Activated CD4-positive, CD25-positive, alpha-beta regulatory T cell (primary cell): Measurements from ENCODE around the gene ECE2.
A peak's percentile ranks its signal among the peaks of the same experiment; 100 is the strongest.

Experiments
- DNase-seq, 4 experiments: peaks; one replicate each; lab custom pipeline; 2025; lab: John Stamatoyannopoulos, UW

ECE2 gene

DNA sequence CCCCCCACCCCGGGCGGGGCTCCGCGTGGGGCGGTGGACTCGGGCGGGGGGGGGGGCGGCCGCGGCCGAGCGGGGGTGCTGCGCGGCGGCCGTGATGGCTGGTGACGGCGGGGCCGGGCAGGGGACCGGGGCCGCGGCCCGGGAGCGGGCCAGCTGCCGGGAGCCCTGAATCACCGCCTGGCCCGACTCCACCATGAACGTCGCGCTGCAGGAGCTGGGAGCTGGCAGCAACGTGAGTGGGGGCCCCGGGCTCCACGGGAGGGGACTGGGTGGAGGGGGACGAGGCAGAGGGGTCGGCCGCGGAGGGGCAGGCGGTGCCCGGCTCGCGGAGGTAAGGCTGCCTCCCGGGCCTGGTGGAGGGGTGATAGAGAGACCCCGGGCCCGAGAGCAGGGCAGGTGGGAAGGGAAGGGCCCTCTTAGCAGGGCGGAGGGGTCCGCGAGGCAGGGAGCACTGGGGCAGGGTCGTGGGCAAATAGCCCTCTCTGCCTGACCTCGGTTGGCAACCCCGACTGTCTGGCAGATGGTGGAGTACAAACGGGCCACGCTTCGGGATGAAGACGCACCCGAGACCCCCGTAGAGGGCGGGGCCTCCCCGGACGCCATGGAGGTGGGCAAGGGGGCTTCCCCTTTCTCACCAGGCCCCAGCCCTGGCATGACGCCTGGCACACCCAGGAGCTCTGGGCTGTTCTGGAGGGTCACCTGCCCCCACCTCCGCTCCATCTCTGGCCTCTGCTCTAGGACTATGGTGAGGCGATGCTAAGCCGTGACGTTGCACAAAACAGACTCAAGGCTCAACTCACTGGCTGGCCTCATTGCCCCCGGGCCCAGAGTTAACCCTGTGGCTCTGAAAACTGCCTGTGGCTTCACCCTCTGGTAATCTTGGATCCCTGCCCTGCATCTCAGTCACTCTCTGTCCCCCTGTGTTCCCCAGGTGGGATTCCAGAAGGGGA is at the start of gene ECE2:
TSS of gene ECE2 (plus strand) at position 62 of the 950 bp plus-strand sequence. CDS start at position 194, 132 bp downstream.
- no peak for DNase-seq

GRCh38 chr3:184227481-184227935 is 48.3 kb upstream of the ECE2 start:
- DNase-seq, result no peak

- no peak for DNase-seq
These were observed 47.3 kb upstream of the ECE2 start for GRCh38 chr3:184228376-184229137.

- DNase-seq, result peak; percentile 28 to 54 (median 38)
These were observed 46.3 kb upstream of the ECE2 start, which contains the start of gene VWA5B2 for GRCh38 chr3:184229394-184230080. TSS of gene VWA5B2 (plus strand) at chr3:184229585. CDS start at chr3:184230529, 944 bp downstream.

GRCh38 chr3:184230081-184230602 is 45.7 kb upstream of the ECE2 start:
- DNase-seq, result no peak

- no peak for DNase-seq
These were observed 45.0 kb upstream of the ECE2 start for GRCh38 chr3:184230603-184231528.

DNA sequence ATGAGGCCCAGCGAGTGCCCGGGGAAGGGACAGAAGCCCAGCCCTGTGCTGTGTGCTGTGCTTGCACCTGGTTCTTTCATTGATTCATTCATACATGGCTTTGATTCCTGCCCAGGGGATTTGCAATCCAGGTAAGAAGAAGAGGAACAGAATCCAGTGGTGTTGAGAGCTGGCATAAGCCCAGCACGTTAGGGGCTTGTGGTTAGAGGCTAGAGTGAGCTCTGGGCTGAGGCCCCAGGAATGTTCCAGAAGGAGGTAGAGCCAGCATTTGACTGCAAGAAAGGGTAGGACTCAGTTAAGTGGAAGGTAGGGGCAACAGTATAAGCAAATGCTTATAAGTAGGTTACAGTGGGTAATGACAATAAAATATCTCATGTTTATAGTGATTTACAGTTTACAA is 44.2 kb upstream of the ECE2 start:
- DNase-seq, result no peak

GRCh38 chr3:184233127-184233843 is 42.5 kb upstream of the ECE2 start:
- DNase-seq, result no peak

- no peak for DNase-seq
These were observed 41.6 kb upstream of the ECE2 start for GRCh38 chr3:184234224-184234623.

- no peak for DNase-seq
These were observed 41.0 kb upstream of the ECE2 start for GRCh38 chr3:184234671-184235380.

- no peak for DNase-seq
These were observed 40.3 kb upstream of the ECE2 start for GRCh38 chr3:184235381-184236032.

DNA sequence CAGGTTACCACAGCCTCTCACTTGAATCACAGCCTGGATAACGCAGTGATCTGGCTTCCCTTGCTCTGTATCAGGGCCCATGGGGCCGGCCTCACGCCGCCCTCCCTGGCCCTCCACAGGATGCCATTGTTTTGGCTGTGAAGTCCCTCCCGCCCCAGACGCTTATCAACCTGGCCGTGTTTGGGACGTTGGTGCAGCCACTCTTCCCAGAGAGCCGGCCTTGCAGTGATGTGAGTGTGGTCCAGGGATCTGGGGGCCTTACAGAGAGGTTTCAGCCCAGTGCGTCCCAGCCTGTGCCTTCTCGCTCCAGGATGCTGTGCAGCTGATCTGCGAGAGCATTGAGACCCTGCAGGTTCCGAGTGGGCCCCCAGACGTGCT is 39.8 kb upstream of the ECE2 start:
- DNase-seq, result no peak

DNA sequence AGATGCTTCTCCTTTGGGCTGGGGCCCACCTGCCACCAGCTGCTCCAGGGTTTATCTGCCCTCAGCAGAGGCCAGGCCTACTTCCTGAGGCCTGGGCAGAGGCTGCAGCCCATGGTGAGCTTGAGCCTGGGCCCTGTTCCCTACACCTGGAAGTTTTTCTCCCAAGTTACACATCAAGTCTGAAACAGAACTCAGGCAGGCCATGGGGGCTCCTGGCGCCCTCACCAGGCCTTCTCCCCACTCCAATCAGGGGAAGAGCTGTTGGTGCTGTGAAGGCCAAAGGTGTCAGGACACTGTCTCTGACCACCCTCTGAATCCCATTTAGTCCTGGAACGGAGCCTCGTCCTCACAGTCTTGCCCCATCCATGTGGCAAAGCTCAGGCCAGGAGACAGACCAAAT is 39.2 kb upstream of the ECE2 start:
- DNase-seq, result no peak

GRCh38 chr3:184237211-184237610 is 38.6 kb upstream of the ECE2 start:
- no peak for DNase-seq

DNA sequence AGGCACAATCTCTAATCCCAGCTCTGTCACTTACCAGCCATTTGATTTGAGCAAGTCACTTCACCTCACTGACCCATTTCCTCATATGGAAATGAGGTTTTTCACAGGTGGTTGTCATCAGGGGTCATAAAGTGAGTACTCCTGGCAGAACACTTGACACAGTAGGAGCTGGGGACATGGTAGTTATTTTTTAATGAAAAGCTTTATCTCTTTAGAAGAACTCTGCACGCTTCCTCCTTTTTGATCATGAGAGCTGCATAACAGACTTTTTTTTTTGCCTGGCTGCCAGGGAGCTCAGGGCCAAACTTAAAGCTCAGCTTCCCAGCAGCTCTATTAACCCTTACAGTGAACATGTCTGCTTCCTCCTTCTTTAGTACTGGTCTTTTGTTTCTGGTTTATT is 38.0 kb upstream of the ECE2 start:
- DNase-seq, result no peak

DNA sequence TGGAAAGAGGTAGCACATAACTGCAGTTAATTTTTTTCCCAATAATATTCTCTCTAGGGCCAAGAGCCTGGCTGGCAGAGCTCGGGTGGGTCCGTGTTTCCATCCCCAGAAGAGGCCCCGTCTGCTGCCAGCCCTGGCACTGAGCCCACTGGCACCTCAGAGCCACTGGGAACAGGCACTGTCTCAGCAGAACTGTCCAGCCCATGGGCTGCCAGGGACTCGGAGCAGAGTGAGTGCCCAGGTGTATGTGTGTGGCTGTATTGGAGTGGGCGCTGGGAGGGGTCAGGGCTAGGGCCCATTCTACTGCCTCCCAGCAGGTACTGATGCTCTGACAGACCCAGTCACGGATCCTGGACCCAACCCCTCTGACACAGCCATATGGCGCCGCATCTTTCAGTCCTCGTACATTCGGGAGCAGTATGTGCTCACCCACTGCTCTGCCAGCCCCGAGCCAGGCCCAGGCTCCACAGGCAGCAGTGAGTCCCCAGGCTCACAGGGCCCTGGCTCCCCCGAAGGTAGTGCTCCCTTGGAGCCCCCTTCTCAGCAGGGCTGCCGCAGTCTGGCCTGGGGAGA is 37.5 kb upstream of the ECE2 start:
- DNase-seq, result no peak

DNA sequence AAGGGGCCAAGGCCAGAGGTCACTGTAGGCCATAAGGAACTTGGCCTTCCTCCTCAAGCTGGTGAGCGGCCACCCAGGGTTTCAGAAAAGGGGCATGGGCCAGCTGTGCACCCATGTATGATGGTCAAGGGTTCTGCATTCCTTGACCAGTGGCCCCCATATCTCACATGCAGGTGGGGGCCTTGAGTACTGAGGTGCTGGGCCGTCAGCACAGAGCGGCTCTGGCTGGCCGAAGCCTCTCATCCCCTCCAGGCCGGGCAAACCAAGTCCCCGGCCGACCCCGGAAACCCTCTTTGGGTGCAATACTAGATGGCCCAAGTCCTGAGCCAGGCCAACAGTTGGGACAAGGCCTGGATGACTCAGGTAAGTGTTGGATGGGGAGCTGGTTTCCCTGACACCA is 36.6 kb upstream of the ECE2 start:
- DNase-seq, result no peak

- no peak for DNase-seq
These were observed 36.1 kb upstream of the ECE2 start for GRCh38 chr3:184239708-184240107.
